SK-N-SH treated with all-trans-retinoic acid at 6 μM for 48 hours (cell line): ENCODE measurements around the gene THAP10.

Experiments
- ATAC-seq: fragments of 200-7000 bp; cut with Tn5 transposase; 3 replicates; pipeline ENCODE4 v1.9.1; 2020; ENCODE audit warnings: mild to moderate bottlenecking, moderate library complexity
- ARNTL ChIP-seq: fragments of 450-650 bp; formaldehyde crosslinking; IDR thresholded peaks from 2 replicates; pipeline ENCODE4 v1.5.0; 2020; ENCODE audit warnings: low read depth, mild to moderate bottlenecking, moderate library complexity, borderline replicate concordance
- BACH2 ChIP-seq: fragments of 250-450 bp; sonication (Bioruptor Pico); IDR thresholded peaks from 2 replicates; pipeline ENCODE4 v1.9.0; 2021; ENCODE audit warnings: mild to moderate bottlenecking, borderline replicate concordance
- CSDC2 ChIP-seq: fragments of 250-450 bp; sonication (Bioruptor Pico); IDR thresholded peaks from 2 replicates; pipeline ENCODE4 v1.5.0; 2020; ENCODE audit warnings: mild to moderate bottlenecking, moderate library complexity
- GLIS3 ChIP-seq: fragments of 250-450 bp; sonication (Bioruptor Pico); IDR thresholded peaks from 2 replicates; pipeline ENCODE4 v1.5.0; 2020; ENCODE audit warnings: mild to moderate bottlenecking, moderate library complexity
- OSR1 ChIP-seq: fragments of 250-450 bp; sonication (Bioruptor Pico); IDR thresholded peaks from 2 replicates; pipeline ENCODE4 v1.8.0; 2022; ENCODE audit warnings: moderate library complexity, mild to moderate bottlenecking, inconsistent platforms
- POU6F1 ChIP-seq: fragments of 250-450 bp; sonication (Bioruptor Pico); IDR thresholded peaks from 2 replicates; pipeline ENCODE4 v1.8.0; 2021; ENCODE audit warnings: low read depth, mild to moderate bottlenecking, moderate library complexity, borderline replicate concordance
- PPARA ChIP-seq: fragments of 250-450 bp; sonication (Bioruptor Pico); IDR thresholded peaks from 2 replicates; pipeline ENCODE4 v1.5.0; 2020; ENCODE audit warnings: mild to moderate bottlenecking, borderline replicate concordance
- RARB ChIP-seq: fragments of 250-450 bp; sonication (Bioruptor Pico); IDR thresholded peaks from 2 replicates; pipeline ENCODE4 v1.8.0; 2021; ENCODE audit warnings: mild to moderate bottlenecking, moderate library complexity
- SNAI2 ChIP-seq: fragments of 250-450 bp; sonication (Bioruptor Pico); IDR thresholded peaks from 2 replicates; pipeline ENCODE4 v1.5.0; 2020; ENCODE audit warnings: mild to moderate bottlenecking, moderate library complexity
- TCF4 ChIP-seq: fragments of 250-450 bp; sonication (Bioruptor Pico); IDR thresholded peaks from 2 replicates; pipeline ENCODE4 v1.8.0; 2021; ENCODE audit warnings: mild to moderate bottlenecking, moderate library complexity, borderline replicate concordance
- TOX ChIP-seq: fragments of 250-450 bp; sonication (Bioruptor Pico); IDR thresholded peaks from 2 replicates; pipeline ENCODE4 v1.8.0; 2021; ENCODE audit warnings: mild to moderate bottlenecking, moderate library complexity, borderline replicate concordance
- ZC3H10 ChIP-seq: fragments of 250-450 bp; sonication (Bioruptor Pico); IDR thresholded peaks from 2 replicates; pipeline ENCODE4 v1.5.1; 2021; ENCODE audit warnings: mild to moderate bottlenecking, moderate library complexity
- ZFP3 ChIP-seq: fragments of 250-450 bp; sonication (Bioruptor Pico); IDR thresholded peaks from 2 replicates; pipeline ENCODE4 v1.5.0; 2020; ENCODE audit warnings: mild to moderate bottlenecking, moderate library complexity
- ZFP30 ChIP-seq: fragments of 450-650 bp; formaldehyde crosslinking; IDR thresholded peaks from 2 replicates; pipeline ENCODE4 v1.5.0; 2022; ENCODE audit warnings: mild to moderate bottlenecking, moderate library complexity
- ZNF565 ChIP-seq: fragments of 450-650 bp; formaldehyde crosslinking; conservative IDR thresholded peaks from 2 replicates; pipeline ENCODE4 v1.5.0; 2020; ENCODE audit warnings: low read depth, mild to moderate bottlenecking, moderate library complexity
- ZNF70 ChIP-seq: fragments of 450-650 bp; formaldehyde crosslinking; IDR thresholded peaks from 2 replicates; pipeline ENCODE4 v1.5.0; 2020; ENCODE audit warnings: mild to moderate bottlenecking, moderate library complexity
- ZNF8 ChIP-seq: fragments of 450-650 bp; formaldehyde crosslinking; IDR thresholded peaks from 2 replicates; pipeline ENCODE4 v1.5.0; 2020; ENCODE audit warnings: mild to moderate bottlenecking, moderate library complexity
- TF ChIP-seq, protein P1 (sequence below): fragments of 250-450 bp; sonication (Bioruptor Pico); IDR thresholded peaks from 2 replicates; pipeline ENCODE4 v1.5.0; 2020; ENCODE audit warnings: mild to moderate bottlenecking, moderate library complexity
- TF ChIP-seq, protein P2 (sequence below): fragments of 250-450 bp; sonication (Bioruptor Pico); IDR thresholded peaks from 2 replicates; pipeline ENCODE4 v1.5.1; 2021; ENCODE audit warnings: mild to moderate bottlenecking, moderate library complexity
- TF ChIP-seq, protein P3 (sequence below): fragments of 250-450 bp; sonication (Bioruptor Pico); IDR thresholded peaks from 2 replicates; pipeline ENCODE4 v1.5.1; 2020; ENCODE audit warnings: low read depth, mild to moderate bottlenecking, moderate library complexity
- TF ChIP-seq, protein P4 (sequence below): fragments of 250-450 bp; sonication (Bioruptor Pico); IDR thresholded peaks from 2 replicates; pipeline ENCODE4 v1.8.0; 2020; ENCODE audit warnings: mild to moderate bottlenecking, moderate library complexity, borderline replicate concordance

Gene THAP10

GRCh38 chr15:70853318-70853972, 38.8 kb downstream of the THAP10 start:
- TF ChIP-seq ZFP30 (no peak), ZC3H10 (CRISPR knock-in tag) (no peak), CSDC2 (CRISPR knock-in tag) (no peak), PPARA (CRISPR knock-in tag) (no peak), ARNTL (CRISPR knock-in tag) (no peak), BACH2 (no peak), TCF4 (CRISPR knock-in tag) (no peak), ZFP3 (CRISPR knock-in tag) (no peak), POU6F1 (CRISPR knock-in tag) (no peak), TOX (CRISPR knock-in tag) (no peak), ZNF8 (CRISPR knock-in tag) (no peak), ZNF70 (CRISPR knock-in tag) (no peak)
- TF ChIP-seq, protein P1, sequence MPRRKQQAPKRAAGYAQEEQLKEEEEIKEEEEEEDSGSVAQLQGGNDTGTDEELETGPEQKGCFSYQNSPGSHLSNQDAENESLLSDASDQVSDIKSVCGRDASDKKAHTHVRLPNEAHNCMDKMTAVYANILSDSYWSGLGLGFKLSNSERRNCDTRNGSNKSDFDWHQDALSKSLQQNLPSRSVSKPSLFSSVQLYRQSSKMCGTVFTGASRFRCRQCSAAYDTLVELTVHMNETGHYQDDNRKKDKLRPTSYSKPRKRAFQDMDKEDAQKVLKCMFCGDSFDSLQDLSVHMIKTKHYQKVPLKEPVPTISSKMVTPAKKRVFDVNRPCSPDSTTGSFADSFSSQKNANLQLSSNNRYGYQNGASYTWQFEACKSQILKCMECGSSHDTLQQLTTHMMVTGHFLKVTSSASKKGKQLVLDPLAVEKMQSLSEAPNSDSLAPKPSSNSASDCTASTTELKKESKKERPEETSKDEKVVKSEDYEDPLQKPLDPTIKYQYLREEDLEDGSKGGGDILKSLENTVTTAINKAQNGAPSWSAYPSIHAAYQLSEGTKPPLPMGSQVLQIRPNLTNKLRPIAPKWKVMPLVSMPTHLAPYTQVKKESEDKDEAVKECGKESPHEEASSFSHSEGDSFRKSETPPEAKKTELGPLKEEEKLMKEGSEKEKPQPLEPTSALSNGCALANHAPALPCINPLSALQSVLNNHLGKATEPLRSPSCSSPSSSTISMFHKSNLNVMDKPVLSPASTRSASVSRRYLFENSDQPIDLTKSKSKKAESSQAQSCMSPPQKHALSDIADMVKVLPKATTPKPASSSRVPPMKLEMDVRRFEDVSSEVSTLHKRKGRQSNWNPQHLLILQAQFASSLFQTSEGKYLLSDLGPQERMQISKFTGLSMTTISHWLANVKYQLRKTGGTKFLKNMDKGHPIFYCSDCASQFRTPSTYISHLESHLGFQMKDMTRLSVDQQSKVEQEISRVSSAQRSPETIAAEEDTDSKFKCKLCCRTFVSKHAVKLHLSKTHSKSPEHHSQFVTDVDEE: no peak
- TF ChIP-seq, protein P2, sequence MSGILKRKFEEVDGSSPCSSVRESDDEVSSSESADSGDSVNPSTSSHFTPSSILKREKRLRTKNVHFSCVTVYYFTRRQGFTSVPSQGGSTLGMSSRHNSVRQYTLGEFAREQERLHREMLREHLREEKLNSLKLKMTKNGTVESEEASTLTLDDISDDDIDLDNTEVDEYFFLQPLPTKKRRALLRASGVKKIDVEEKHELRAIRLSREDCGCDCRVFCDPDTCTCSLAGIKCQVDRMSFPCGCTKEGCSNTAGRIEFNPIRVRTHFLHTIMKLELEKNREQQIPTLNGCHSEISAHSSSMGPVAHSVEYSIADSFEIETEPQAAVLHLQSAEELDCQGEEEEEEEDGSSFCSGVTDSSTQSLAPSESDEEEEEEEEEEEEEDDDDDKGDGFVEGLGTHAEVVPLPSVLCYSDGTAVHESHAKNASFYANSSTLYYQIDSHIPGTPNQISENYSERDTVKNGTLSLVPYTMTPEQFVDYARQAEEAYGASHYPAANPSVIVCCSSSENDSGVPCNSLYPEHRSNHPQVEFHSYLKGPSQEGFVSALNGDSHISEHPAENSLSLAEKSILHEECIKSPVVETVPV (CRISPR knock-in tag): no peak
- TF ChIP-seq, protein P3, sequence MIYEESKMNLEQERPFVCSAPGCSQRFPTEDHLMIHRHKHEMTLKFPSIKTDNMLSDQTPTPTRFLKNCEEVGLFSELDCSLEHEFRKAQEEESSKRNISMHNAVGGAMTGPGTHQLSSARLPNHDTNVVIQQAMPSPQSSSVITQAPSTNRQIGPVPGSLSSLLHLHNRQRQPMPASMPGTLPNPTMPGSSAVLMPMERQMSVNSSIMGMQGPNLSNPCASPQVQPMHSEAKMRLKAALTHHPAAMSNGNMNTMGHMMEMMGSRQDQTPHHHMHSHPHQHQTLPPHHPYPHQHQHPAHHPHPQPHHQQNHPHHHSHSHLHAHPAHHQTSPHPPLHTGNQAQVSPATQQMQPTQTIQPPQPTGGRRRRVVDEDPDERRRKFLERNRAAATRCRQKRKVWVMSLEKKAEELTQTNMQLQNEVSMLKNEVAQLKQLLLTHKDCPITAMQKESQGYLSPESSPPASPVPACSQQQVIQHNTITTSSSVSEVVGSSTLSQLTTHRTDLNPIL (CRISPR knock-in tag): no peak
- TF ChIP-seq, protein P4, sequence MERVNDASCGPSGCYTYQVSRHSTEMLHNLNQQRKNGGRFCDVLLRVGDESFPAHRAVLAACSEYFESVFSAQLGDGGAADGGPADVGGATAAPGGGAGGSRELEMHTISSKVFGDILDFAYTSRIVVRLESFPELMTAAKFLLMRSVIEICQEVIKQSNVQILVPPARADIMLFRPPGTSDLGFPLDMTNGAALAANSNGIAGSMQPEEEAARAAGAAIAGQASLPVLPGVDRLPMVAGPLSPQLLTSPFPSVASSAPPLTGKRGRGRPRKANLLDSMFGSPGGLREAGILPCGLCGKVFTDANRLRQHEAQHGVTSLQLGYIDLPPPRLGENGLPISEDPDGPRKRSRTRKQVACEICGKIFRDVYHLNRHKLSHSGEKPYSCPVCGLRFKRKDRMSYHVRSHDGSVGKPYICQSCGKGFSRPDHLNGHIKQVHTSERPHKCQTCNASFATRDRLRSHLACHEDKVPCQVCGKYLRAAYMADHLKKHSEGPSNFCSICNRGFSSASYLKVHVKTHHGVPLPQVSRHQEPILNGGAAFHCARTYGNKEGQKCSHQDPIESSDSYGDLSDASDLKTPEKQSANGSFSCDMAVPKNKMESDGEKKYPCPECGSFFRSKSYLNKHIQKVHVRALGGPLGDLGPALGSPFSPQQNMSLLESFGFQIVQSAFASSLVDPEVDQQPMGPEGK (CRISPR knock-in tag): no peak
- TF ChIP-seq, all 23 proteins: peak for 0
- ATAC-seq: peak; percentile 46

GRCh38 chr15:70852501-70853317, 39.5 kb downstream of the THAP10 start:
- peak; percentile 5; the same call in 2 of the 3 replicates for ATAC-seq
- no peak for TF ChIP-seq ZNF70 (CRISPR knock-in tag)
- no peak for TF ChIP-seq OSR1 (CRISPR knock-in tag)
- no peak for TF ChIP-seq GLIS3 (CRISPR knock-in tag)
- TF ChIP-seq ZNF565 (CRISPR knock-in tag): no peak
- TF ChIP-seq SNAI2 (CRISPR knock-in tag): no peak
- TF ChIP-seq, protein P2 (CRISPR knock-in tag): no peak
- no peak for TF ChIP-seq TCF4 (CRISPR knock-in tag)
- TF ChIP-seq RARB: no peak
- TF ChIP-seq ZFP3 (CRISPR knock-in tag): no peak
